Measurements from ENCODE around the gene ANKRD22. TPM values are rescaled to one million over a fixed set of nuclear protein-coding genes. Genes with fewer than 3 reads are reported as not detected.

Gene ANKRD22
- total RNA-seq (2021) (0.52 TPM in 1 of 2 replicates, not detected in the other), Bru-seq, nascent RNA (percentile 19 among the genes with signal in this experiment), BruChase-seq, experiment 1, labeled RNA remaining after a 2-hour chase (percentile 11 among the genes with signal in this experiment), BruChase-seq, experiment 2, labeled RNA remaining after a 6-hour chase (percentile 15 among the genes with signal in this experiment)
- long read RNA-seq, partial matches to known transcripts: 0 of 1 reads
- long read RNA-seq, other reads (novel, unspliced or antisense): 1 of 1 reads

GRCh38 chr10:88851706-88852105 lies at the start of gene ANKRD22:
TSS of gene ANKRD22 (minus strand) at chr10:88851844. CDS start at chr10:88851607, 237 bp downstream.
- TF ChIP-seq EZH2 (IDR thresholded peaks at IDR 0.05; ENCODE audit: borderline replicate concordance, low read depth, low read length, poor library complexity, severe bottlenecking): no peak
- no peak for DNase-seq (ENCODE audit: low spot score)
- Histone ChIP-seq H3K4me1 (ENCODE audit: insufficient read depth, low read length, poor library complexity, severe bottlenecking) (peaks cover 23% of the 10 kb centered on the region), H3K9me3 (ENCODE audit: low read depth, low read length, poor library complexity, severe bottlenecking) (no peaks in the 10 kb centered on the region), H3K36me3 (ENCODE audit: insufficient read depth, low read length, poor library complexity, severe bottlenecking) (no peaks in the 10 kb centered on the region), H3K4me3 (ENCODE audit: low read depth, low read length, poor library complexity, severe bottlenecking) (no peak within 1 kb of the TSS), H3K27ac (ENCODE audit: low read depth, low read length, poor library complexity, severe bottlenecking) (no peak within 1 kb of the TSS), H3K27me3 (replicated peaks; ENCODE audit: insufficient read depth, low read depth, low read length, poor library complexity) (no peaks in the 10 kb centered on the region)
- BruUV-seq (replicated peaks): no TSS peak
- intact Hi-C loops (cut with micrococcal nuclease; ENCODE audit: unreplicated experiment): no loop called here
- ChIA-PET CTCF (no interaction called here), POLR2A (ENCODE audit: low non-redundant PET) (no interaction called here)

- TF ChIP-seq CTCF (conservative IDR thresholded peaks at IDR 0.05; ENCODE audit: low read depth, low read length): no peak
- TF ChIP-seq EZH2 (IDR thresholded peaks at IDR 0.05; ENCODE audit: borderline replicate concordance, low read depth, low read length, poor library complexity, severe bottlenecking): no peak
- Histone ChIP-seq H3K27ac (ENCODE audit: low read depth, low read length, poor library complexity, severe bottlenecking) (no peak overlapping the region), H3K27me3 (replicated peaks; ENCODE audit: insufficient read depth, low read depth, low read length, poor library complexity) (no peaks in the 10 kb centered on the region), H3K4me1 (ENCODE audit: insufficient read depth, low read length, poor library complexity, severe bottlenecking) (peaks cover 47% of the 10 kb centered on the region), H3K9me3 (ENCODE audit: low read depth, low read length, poor library complexity, severe bottlenecking) (no peaks in the 10 kb centered on the region), H3K36me3 (ENCODE audit: insufficient read depth, low read length, poor library complexity, severe bottlenecking) (peaks cover 49% of the 10 kb centered on the region), H3K4me3 (ENCODE audit: low read depth, low read length, poor library complexity, severe bottlenecking) (no peak overlapping the region)
- CTCF ChIA-PET: interaction anchor here (0.6 to 1.2 kb wide), 3 partner anchors 14 to 33 kb away, joined by 3 to 6 read pairs (median 4); no protein-coding TSS in a partner anchor
- DNase-seq (ENCODE audit: low spot score): peak; percentile 67
- intact Hi-C loops (cut with micrococcal nuclease; ENCODE audit: unreplicated experiment): no loop called here
- POLR2A ChIA-PET (ENCODE audit: low non-redundant PET): interaction anchor here (0.6 kb wide), 1 partner anchor 591 kb away, joined by 4 read pairs; no protein-coding TSS in a partner anchor
- no TSS peak for BruUV-seq (replicated peaks)
Measured at GRCh38 chr10:88899886-88900285, 48.2 kb upstream of the ANKRD22 start.

- CTCF ChIA-PET: interaction anchor here (1.2 kb wide), 1 partner anchor 34 kb away, joined by 4 read pairs; no protein-coding TSS in a partner anchor
- intact Hi-C loops (cut with micrococcal nuclease; ENCODE audit: unreplicated experiment): no loop called here
Measured at GRCh38 chr10:88898727-88899126, 47.1 kb upstream of the ANKRD22 start.

More at GRCh38 chr10:88898727-88899126, 47.1 kb upstream of the ANKRD22 start:
- BruUV-seq (replicated peaks): no TSS peak
- H3K27ac ChIP-seq (ENCODE audit: low read depth, low read length, poor library complexity, severe bottlenecking): peak overlapping the region; percentile 6
- no peak for DNase-seq (ENCODE audit: low spot score)
- peaks cover 37% of the 10 kb centered on the region for H3K36me3 ChIP-seq (ENCODE audit: insufficient read depth, low read length, poor library complexity, severe bottlenecking)
- no peaks in the 10 kb centered on the region for H3K9me3 ChIP-seq (ENCODE audit: low read depth, low read length, poor library complexity, severe bottlenecking)
- peaks cover 56% of the 10 kb centered on the region for H3K4me1 ChIP-seq (ENCODE audit: insufficient read depth, low read length, poor library complexity, severe bottlenecking)
- TF ChIP-seq CTCF (conservative IDR thresholded peaks at IDR 0.05; ENCODE audit: low read depth, low read length): no peak
- no peak for TF ChIP-seq EZH2 (IDR thresholded peaks at IDR 0.05; ENCODE audit: borderline replicate concordance, low read depth, low read length, poor library complexity, severe bottlenecking)
- H3K27me3 ChIP-seq (replicated peaks; ENCODE audit: insufficient read depth, low read depth, low read length, poor library complexity): no peaks in the 10 kb centered on the region
- POLR2A ChIA-PET (ENCODE audit: low non-redundant PET): no interaction called here
- no peak overlapping the region for H3K4me3 ChIP-seq (ENCODE audit: low read depth, low read length, poor library complexity, severe bottlenecking)

Measured in A673 (cell line).